ENCODE measurements around the gene CFAP99. TPM values are rescaled to one million over a fixed set of nuclear protein-coding genes. Genes with fewer than 3 reads are reported as not detected.

The CFAP99 gene
- total RNA-seq, 1 experiment from 2014 or later: 0.16 TPM

GRCh38 chr4:2372488-2373030 lies 46.2 kb upstream of the CFAP99 start:
- POLR2A ChIA-PET: no interaction called here
- no peaks in the 10 kb centered on the region for H3K4me1 Mint-ChIP-seq (ENCODE audit: insufficient read depth, unreplicated experiment)
- no peaks in the 10 kb centered on the region for H3K9me3 Mint-ChIP-seq (ENCODE audit: unreplicated experiment)
- TF ChIP-seq CTCF (IDR thresholded peaks at IDR 0.05; ENCODE audit: unreplicated experiment): no peak
- H3K4me3 Mint-ChIP-seq (ENCODE audit: unreplicated experiment): no peak overlapping the region
- no peak overlapping the region for H3K27ac Mint-ChIP-seq (ENCODE audit: low read depth, unreplicated experiment)
- intact Hi-C loops (cut with micrococcal nuclease): no loop called here
- no TSS peak for BruUV-seq (replicated peaks)
- CTCF ChIA-PET: no interaction called here
- no peak for DNase-seq (ENCODE audit: unreplicated experiment)
- H3K27me3 Mint-ChIP-seq (ENCODE audit: insufficient read depth, unreplicated experiment): no peaks in the 10 kb centered on the region
- H3K36me3 Mint-ChIP-seq (ENCODE audit: insufficient read depth, unreplicated experiment): no peaks in the 10 kb centered on the region

DNA sequence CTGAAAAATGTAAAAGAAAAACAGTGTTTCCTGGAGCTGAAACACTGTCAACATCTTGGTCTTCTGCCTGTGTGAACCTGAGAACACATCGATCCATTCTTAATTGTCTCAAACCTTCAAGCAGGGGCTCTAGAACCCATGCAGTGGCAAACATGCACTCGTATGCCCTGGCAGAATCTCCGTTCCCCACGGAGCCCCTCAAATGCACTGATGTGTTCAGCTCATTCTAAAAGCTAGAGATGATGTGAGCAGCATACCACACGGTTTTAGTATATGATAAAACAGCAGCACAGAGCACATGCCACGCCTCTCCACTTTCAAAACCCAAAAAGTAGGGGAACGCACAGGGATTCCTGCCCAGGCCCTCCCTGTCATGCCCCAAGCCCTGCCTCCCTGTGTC lies 45.2 kb upstream of the CFAP99 start:
- Mint-ChIP-seq H3K36me3 (ENCODE audit: insufficient read depth, unreplicated experiment) (no peaks in the 10 kb centered on the region), H3K27ac (ENCODE audit: low read depth, unreplicated experiment) (no peak overlapping the region), H3K4me3 (ENCODE audit: unreplicated experiment) (no peak overlapping the region), H3K27me3 (ENCODE audit: insufficient read depth, unreplicated experiment) (no peaks in the 10 kb centered on the region), H3K9me3 (ENCODE audit: unreplicated experiment) (no peaks in the 10 kb centered on the region), H3K4me1 (ENCODE audit: insufficient read depth, unreplicated experiment) (no peaks in the 10 kb centered on the region)
- intact Hi-C loops (cut with micrococcal nuclease): no loop called here
- DNase-seq (ENCODE audit: unreplicated experiment): no peak
- TF ChIP-seq CTCF (IDR thresholded peaks at IDR 0.05; ENCODE audit: unreplicated experiment): no peak
- ChIA-PET POLR2A (no interaction called here), CTCF (no interaction called here)
- BruUV-seq (replicated peaks): no TSS peak

DNA sequence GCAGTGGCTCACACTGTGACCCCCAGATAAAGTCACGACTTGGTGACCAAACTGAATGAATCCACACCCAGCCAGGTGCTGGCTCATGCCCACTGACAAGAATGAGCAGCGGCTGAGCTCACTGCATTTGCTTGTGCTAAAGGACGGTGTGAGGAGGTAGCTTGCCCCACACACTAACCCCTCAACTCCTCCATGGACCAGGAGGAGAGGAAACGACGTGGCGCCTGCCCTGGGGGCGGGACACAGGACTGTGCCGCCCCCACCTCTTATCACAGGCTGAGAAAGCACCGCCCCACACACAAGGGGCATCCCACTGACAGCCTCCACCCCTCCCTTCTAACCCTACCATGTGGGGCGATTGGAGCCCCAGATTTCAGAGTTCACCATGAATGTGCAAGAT lies 43.3 kb upstream of the CFAP99 start:
- intact Hi-C loops (cut with micrococcal nuclease): no loop called here
- H3K27ac Mint-ChIP-seq (ENCODE audit: low read depth, unreplicated experiment): no peak overlapping the region
- POLR2A ChIA-PET: no interaction called here
- no peak for DNase-seq (ENCODE audit: unreplicated experiment)
- no peaks in the 10 kb centered on the region for H3K9me3 Mint-ChIP-seq (ENCODE audit: unreplicated experiment)
- peaks cover 3% of the 10 kb centered on the region for H3K27me3 Mint-ChIP-seq (ENCODE audit: insufficient read depth, unreplicated experiment)
- TF ChIP-seq CTCF (IDR thresholded peaks at IDR 0.05; ENCODE audit: unreplicated experiment): no peak
- no peaks in the 10 kb centered on the region for H3K4me1 Mint-ChIP-seq (ENCODE audit: insufficient read depth, unreplicated experiment)
- no peak overlapping the region for H3K4me3 Mint-ChIP-seq (ENCODE audit: unreplicated experiment)
- no TSS peak for BruUV-seq (replicated peaks)
- CTCF ChIA-PET: interaction anchor here (0.6 kb wide), 1 partner anchor 191 kb away, joined by 3 read pairs; no protein-coding TSS in a partner anchor
- no peaks in the 10 kb centered on the region for H3K36me3 Mint-ChIP-seq (ENCODE audit: insufficient read depth, unreplicated experiment)

DNA sequence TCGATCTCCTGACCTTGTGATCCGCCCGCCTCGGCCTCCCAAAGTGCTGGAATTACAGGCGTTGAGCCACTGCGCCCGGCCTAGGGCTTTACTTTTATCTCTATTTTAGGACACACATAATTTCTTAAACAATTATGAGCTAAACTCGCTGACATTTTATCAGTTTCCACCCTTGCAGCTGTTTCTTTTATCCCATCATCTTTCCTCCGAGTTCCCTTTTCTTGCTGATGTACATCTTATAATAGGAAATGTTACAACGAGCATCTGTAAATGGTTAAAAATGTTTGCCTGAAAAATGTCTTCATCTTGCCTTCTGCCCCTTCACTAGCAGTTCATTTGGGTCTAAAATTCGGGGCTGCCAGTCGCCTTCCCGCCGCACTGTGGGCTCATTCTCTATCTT lies 41.5 kb upstream of the CFAP99 start:
- H3K27me3 Mint-ChIP-seq (ENCODE audit: insufficient read depth, unreplicated experiment): peaks cover 12% of the 10 kb centered on the region
- no peak overlapping the region for H3K4me3 Mint-ChIP-seq (ENCODE audit: unreplicated experiment)
- H3K9me3 Mint-ChIP-seq (ENCODE audit: unreplicated experiment): no peaks in the 10 kb centered on the region
- H3K27ac Mint-ChIP-seq (ENCODE audit: low read depth, unreplicated experiment): no peak overlapping the region
- no peak for TF ChIP-seq CTCF (IDR thresholded peaks at IDR 0.05; ENCODE audit: unreplicated experiment)
- ChIA-PET POLR2A (no interaction called here), CTCF (interaction anchor here (0.6 kb wide), 1 partner anchor 16 kb away, joined by 3 read pairs; no protein-coding TSS in a partner anchor)
- no TSS peak for BruUV-seq (replicated peaks)
- no peaks in the 10 kb centered on the region for H3K4me1 Mint-ChIP-seq (ENCODE audit: insufficient read depth, unreplicated experiment)
- intact Hi-C loops (cut with micrococcal nuclease): no loop called here
- H3K36me3 Mint-ChIP-seq (ENCODE audit: insufficient read depth, unreplicated experiment): no peaks in the 10 kb centered on the region
- no peak for DNase-seq (ENCODE audit: unreplicated experiment)

All from MCF 10A (cell line).